PC-9 (cell line): Measurements from ENCODE around the gene B3GNT7. TPM values are rescaled to one million over a fixed set of nuclear protein-coding genes. Genes with fewer than 3 reads are reported as not detected.

Experiments
- BruUV-seq: library from RNA; stranded (reverse); fragments of 400-500 nt; replicated peaks from 2 replicates; lab custom pipeline; 2021; lab: Mats Ljungman, UMichigan
- CTCF ChIA-PET: fragments of 300-600 bp; sonication (Branson Sonifier 250); formaldehyde crosslinking; loops from one replicate; lab custom pipeline; 2022; ENCODE audit warnings: antibody characterized with exemption; lab: Charles Lee
- POLR2A ChIA-PET: fragments of 300-600 bp; sonication (Branson Sonifier 250); formaldehyde crosslinking; loops from one replicate; lab custom pipeline; 2022; ENCODE audit warnings: antibody characterized with exemption; ENCODE audit not compliant: unreplicated experiment; lab: Charles Lee
- DNase-seq, 2 experiments: peaks; one replicate each; pipeline versions ENCODE4 v3.0.0 to v3.0.0-alpha.2; 2015 to 2022; ENCODE audit warnings: mixed read lengths in 1 of 2
- H2AFZ ChIP-seq: fragments of 200-600 bp; sonication (generic); 2 replicates; pipeline ENCODE4 v1.8.1; 2017; ENCODE audit warnings: antibody characterized with exemption
- H3F3A ChIP-seq: fragments of 200-600 bp; sonication (generic); 2 replicates; pipeline ENCODE4 v1.8.1; 2017; ENCODE audit warnings: antibody characterized with exemption, mild to moderate bottlenecking, low read depth; ENCODE audit not compliant: insufficient read depth
- H3K27ac ChIP-seq: fragments of 200-600 bp; sonication (generic); 2 replicates; pipeline ENCODE4 v1.6.1; 2016; ENCODE audit warnings: mixed run types
- H3K27me3 ChIP-seq: fragments of 200-600 bp; sonication (generic); 2 replicates; pipeline ENCODE4 v1.6.1; 2016; ENCODE audit warnings: low read depth, mixed run types; ENCODE audit not compliant: insufficient read depth
- H3K36me3 ChIP-seq: fragments of 200-600 bp; sonication (generic); 2 replicates; pipeline ENCODE4 v1.6.1; 2016; ENCODE audit warnings: low read depth, mixed run types
- H3K4me1 ChIP-seq: fragments of 200-600 bp; sonication (generic); replicated peaks from 2 replicates; pipeline ENCODE4 v1.6.1; 2016; ENCODE audit warnings: mixed run types; ENCODE audit not compliant: insufficient read depth
- H3K4me2 ChIP-seq: fragments of 200-600 bp; sonication (generic); 2 replicates; pipeline ENCODE4 v1.6.1; 2017; ENCODE audit warnings: mixed run types
- H3K4me3 ChIP-seq: fragments of 200-600 bp; sonication (generic); 2 replicates; pipeline ENCODE4 v1.6.1; 2016; ENCODE audit warnings: mixed run types
- H3K79me2 ChIP-seq: fragments of 200-600 bp; sonication (generic); 2 replicates; pipeline ENCODE4 v1.6.1; 2017; ENCODE audit warnings: low read depth, mixed run types
- H3K9me2 ChIP-seq: fragments of 200-600 bp; sonication (generic); 2 replicates; pipeline ENCODE4 v1.8.1; 2017; ENCODE audit warnings: mild to moderate bottlenecking; ENCODE audit not compliant: insufficient read depth
- H3K9me3 ChIP-seq: fragments of 200-600 bp; sonication (generic); 2 replicates; pipeline ENCODE4 v1.8.1; 2016; ENCODE audit warnings: low read depth; ENCODE audit not compliant: insufficient read depth
- H4K20me1 ChIP-seq: fragments of 200-600 bp; sonication (generic); 2 replicates; pipeline ENCODE4 v1.8.1; 2017; ENCODE audit not compliant: insufficient read depth
- CTCF ChIP-seq: fragments of 200-600 bp; sonication (generic); conservative IDR thresholded peaks from 2 replicates; pipeline ENCODE4 v1.6.1; 2017; ENCODE audit warnings: mixed run types, antibody characterized with exemption, mild to moderate bottlenecking, moderate library complexity
- EZH2 ChIP-seq: fragments of 200-600 bp; sonication (generic); IDR thresholded peaks from 2 replicates; pipeline ENCODE4 v1.8.0; 2017; ENCODE audit warnings: antibody characterized with exemption, low read depth
- intact Hi-C: fragments of 100-400 bp; cut with micrococcal nuclease; formaldehyde crosslinking; loops from one replicate; pipeline ENCODE4 v1.10.0; 2022; ENCODE audit not compliant: unreplicated experiment
- total RNA-seq: library from RNA; stranded (reverse); gene quantifications from 2 replicates; pipeline ENCODE4 v1.2.3, GENCODE V29; 2021

Gene B3GNT7
- total RNA-seq, 1 experiment from 2014 or later, result 14.0 TPM

GRCh38 chr2:231388725-231389346, 6.7 kb upstream of the B3GNT7 start:
- Histone ChIP-seq H2AFZ (no peak overlapping the region), H3K27me3 (no peaks in the 10 kb centered on the region), H3K4me2 (0 out of 2 replicates have a peak overlapping the region, but pooled peaks have one; percentile 5), H3K9me2 (no peaks in the 10 kb centered on the region), H3K9me3 (no peaks in the 10 kb centered on the region; the same call in 1 of the 2 replicates), H3K79me2 (no peaks in the 10 kb centered on the region), H3K4me1 (peaks cover 22% of the 10 kb centered on the region), H4K20me1 (no peaks in the 10 kb centered on the region), H3F3A (peaks cover 4% of the 10 kb centered on the region; the same call in 1 of the 2 replicates), H3K4me3 (no peak overlapping the region), H3K36me3 (no peaks in the 10 kb centered on the region), H3K27ac (no peak overlapping the region)
- ChIA-PET POLR2A (no interaction called here), CTCF (interaction anchor here (0.6 kb wide), 2 partner anchors 29 to 146 kb away, joined by 3 read pairs; no protein-coding TSS in a partner anchor)
- intact Hi-C loops, result no loop called here
- TF ChIP-seq EZH2, result no peak
- TF ChIP-seq CTCF, result no peak
- DNase-seq, result no peak
- BruUV-seq, result no TSS peak

GRCh38 chr2:231390667-231391066, 4.8 kb upstream of the B3GNT7 start:
- no peaks in the 10 kb centered on the region for H4K20me1 ChIP-seq
- no peak for DNase-seq
- ChIA-PET CTCF (no interaction called here), POLR2A (no interaction called here)
- H3K9me2 ChIP-seq, result no peaks in the 10 kb centered on the region
- no peak for TF ChIP-seq CTCF
- no peak for TF ChIP-seq EZH2
- no peak overlapping the region for H2AFZ ChIP-seq
- no TSS peak for BruUV-seq
- H3K4me1 ChIP-seq, result peaks cover 28% of the 10 kb centered on the region
- H3F3A ChIP-seq, result no peaks in the 10 kb centered on the region
- H3K9me3 ChIP-seq, result no peaks in the 10 kb centered on the region
- intact Hi-C loops, result no loop called here
- H3K27ac ChIP-seq, result no peak overlapping the region
- no peak overlapping the region for H3K4me2 ChIP-seq
- H3K79me2 ChIP-seq, result no peaks in the 10 kb centered on the region
- H3K36me3 ChIP-seq, result no peaks in the 10 kb centered on the region
- no peaks in the 10 kb centered on the region for H3K27me3 ChIP-seq
- H3K4me3 ChIP-seq, result no peak overlapping the region

- H4K20me1 ChIP-seq, result no peaks in the 10 kb centered on the region
- BruUV-seq, result no TSS peak
- H3K9me2 ChIP-seq, result no peaks in the 10 kb centered on the region
- H3K27ac ChIP-seq, result no peak overlapping the region
- no peak for DNase-seq
- intact Hi-C loops, result no loop called here
- no peaks in the 10 kb centered on the region for H3F3A ChIP-seq
- CTCF ChIA-PET, result no interaction called here
- no peaks in the 10 kb centered on the region for H3K36me3 ChIP-seq
- H3K9me3 ChIP-seq, result no peaks in the 10 kb centered on the region
- H3K4me3 ChIP-seq, result no peak overlapping the region
- peaks cover 22% of the 10 kb centered on the region for H3K4me1 ChIP-seq
- POLR2A ChIA-PET, result no interaction called here
- no peak overlapping the region for H3K4me2 ChIP-seq
- H2AFZ ChIP-seq, result no peak overlapping the region
- no peak for TF ChIP-seq CTCF
- no peak for TF ChIP-seq EZH2
- no peaks in the 10 kb centered on the region for H3K27me3 ChIP-seq
- peaks cover 6% of the 10 kb centered on the region for H3K79me2 ChIP-seq
Observed at GRCh38 chr2:231391981-231392380, 3.5 kb upstream of the B3GNT7 start.
